GM06990 (cell line): Measurements from ENCODE around the gene C1orf122.

Source experiments
- DNase-seq: peaks from one replicate; pipeline ENCODE4 v3.0.0-alpha.2; 2011; ENCODE audit not compliant: insufficient read length; ENCODE audit errors: extremely low read depth
- H3K27me3 ChIP-seq: replicated peaks from 2 replicates; pipeline ENCODE4 v1.6.0; 2011; ENCODE audit warnings: low read length; ENCODE audit not compliant: control insufficient read depth, insufficient read depth
- H3K36me3 ChIP-seq: 2 replicates; pipeline ENCODE4 v1.5.1; 2011; ENCODE audit warnings: low read length; ENCODE audit not compliant: control insufficient read depth, insufficient read depth
- H3K4me3 ChIP-seq: replicated peaks from 2 replicates; pipeline ENCODE4 v1.5.1; 2011; ENCODE audit warnings: low read depth, mild to moderate bottlenecking, control low read depth, low read length
- CTCF ChIP-seq: IDR thresholded peaks from 2 replicates; pipeline ENCODE4 v1.5.1; 2011; ENCODE audit warnings: low read length, control low read depth, mild to moderate bottlenecking, inconsistent platforms; ENCODE audit not compliant: insufficient read depth, poor library complexity, severe bottlenecking

The C1orf122 gene

DNA sequence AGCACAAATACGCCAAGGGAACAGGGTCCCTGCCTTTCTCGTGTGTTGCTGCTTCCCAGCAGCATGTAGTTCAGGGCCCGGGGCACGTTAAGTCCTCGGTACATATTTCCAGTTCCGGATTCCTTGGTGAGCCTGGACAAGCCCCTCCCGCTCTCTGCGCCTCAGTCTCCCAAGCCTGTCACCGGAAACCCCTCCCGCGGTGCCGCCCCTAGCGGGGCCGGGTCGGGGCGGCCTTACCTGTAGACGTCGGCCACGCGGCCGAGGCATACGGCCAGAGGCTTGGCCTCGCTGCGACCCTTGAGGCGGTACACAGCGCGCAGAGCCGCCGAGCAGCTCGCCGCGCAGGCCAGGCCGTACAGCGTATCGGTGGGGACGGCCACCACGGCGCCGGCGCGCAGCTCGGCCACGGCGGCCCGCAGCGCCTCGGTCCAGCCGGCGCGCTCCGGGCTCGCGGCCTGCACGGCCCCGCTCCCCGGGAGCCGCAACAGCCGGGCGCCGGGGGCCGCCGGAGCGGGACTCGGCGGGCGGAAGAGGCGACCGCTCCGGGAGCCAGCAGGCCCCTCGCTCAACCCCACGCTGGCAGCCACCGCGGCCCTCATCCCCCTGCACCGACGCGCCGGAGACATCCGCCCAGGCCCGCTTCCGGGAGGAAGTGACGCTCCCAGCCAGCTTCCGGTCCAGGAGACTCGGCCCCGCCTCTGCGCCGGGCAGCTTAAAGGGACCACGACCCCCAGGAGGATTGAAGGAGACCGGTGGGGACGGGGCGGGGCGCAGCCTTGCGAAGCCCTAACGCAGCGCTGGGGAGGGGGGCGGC lies at the start of gene C1orf122, which contains the start of gene YRDC:
TSS of gene C1orf122 (plus strand) at position 236 of the 814 bp plus-strand sequence. CDS start 615 bp downstream, outside the sequence.
TSS of gene YRDC (minus strand) at position 654 of the 814 bp plus-strand sequence. CDS start at position 626, 28 bp downstream.
- peak within 1 kb of the TSS; percentile 91 for H3K4me3 ChIP-seq
- no peak for TF ChIP-seq CTCF
- H3K27me3 ChIP-seq = no peaks in the 10 kb centered on the region
- H3K36me3 ChIP-seq = peaks cover 19% of the 10 kb centered on the region
- DNase-seq = peak; percentile 89

- no peaks in the 10 kb centered on the region for H3K36me3 ChIP-seq
- no peaks in the 10 kb centered on the region; the same call in none of the 2 replicates for H3K27me3 ChIP-seq
- no peak overlapping the region for H3K4me3 ChIP-seq
- DNase-seq = no peak
- no peak for TF ChIP-seq CTCF
Observed at GRCh38 chr1:37759451-37759850, 48.1 kb upstream of the C1orf122 start.

DNA sequence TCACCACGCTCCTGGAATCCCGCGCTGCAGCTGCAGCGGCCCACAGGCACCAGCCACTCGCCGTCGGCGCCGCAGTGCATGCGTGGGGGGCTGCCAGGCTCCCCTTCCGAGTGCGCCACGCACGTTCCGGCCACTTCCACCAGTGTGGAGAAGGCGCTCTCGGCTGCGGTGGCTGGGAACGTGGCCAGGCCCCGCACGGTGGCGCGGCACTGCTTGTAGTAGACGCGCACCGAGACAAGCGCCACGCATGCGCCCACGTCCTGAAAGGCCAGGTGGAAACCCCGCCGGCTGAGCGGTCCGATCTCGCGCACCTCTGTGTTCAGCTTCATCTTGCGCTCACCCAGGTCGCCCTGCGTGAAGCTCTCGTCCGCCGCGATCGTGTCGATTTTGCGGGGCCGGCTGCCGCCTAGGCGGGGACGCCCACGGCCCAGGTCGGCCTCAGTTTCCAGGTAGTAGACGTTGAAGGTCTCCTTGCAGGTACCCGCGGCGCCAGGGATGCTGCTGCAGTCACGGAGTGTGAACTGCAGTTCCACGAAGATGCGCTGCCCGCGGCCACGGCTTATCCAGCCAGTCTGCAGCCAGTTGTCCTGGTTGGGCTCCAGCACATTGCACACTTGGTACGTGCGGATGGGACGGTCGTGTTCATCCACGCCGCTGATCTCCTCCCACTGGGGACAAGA lies 46.0 kb upstream of the C1orf122 start:
- Histone ChIP-seq H3K4me3 (no peak overlapping the region), H3K27me3 (peaks cover 6% of the 10 kb centered on the region), H3K36me3 (no peaks in the 10 kb centered on the region)
- DNase-seq = no peak
- TF ChIP-seq CTCF = no peak

- no peak for DNase-seq
- Histone ChIP-seq H3K4me3 (no peak overlapping the region), H3K36me3 (no peaks in the 10 kb centered on the region), H3K27me3 (peaks cover 8% of the 10 kb centered on the region)
- TF ChIP-seq CTCF = no peak
Observed at GRCh38 chr1:37762516-37762915, 45.1 kb upstream of the C1orf122 start.

DNA sequence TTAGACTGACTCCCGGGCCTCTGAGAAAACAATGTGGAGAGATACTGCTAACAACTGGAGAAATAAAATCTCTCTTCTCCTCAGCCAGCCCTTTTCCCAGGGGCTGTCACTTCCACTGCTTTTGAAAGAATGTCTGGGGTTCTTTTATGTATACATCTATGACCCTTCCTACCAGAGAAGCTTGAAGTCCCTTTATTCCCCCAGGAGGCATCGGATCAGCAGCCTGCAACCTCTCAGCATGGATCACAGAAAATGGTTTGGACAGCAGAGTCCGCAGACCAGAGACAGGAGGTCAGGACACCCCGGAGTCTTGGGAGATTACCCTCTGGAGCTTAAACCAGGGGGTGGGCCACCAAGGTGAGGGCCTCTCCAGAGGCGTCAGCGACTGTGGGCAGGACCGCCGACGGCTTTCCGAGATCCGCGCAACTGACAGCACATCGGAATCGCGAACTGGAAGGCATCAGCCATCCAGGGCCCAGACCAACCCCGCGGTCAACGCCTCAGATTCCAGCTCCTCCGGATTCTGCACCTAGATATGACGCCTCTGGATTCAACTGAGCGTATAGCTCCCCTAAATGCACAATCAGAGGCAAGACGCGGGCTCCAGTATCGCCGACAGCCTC lies 43.7 kb upstream of the C1orf122 start:
- H3K4me3 ChIP-seq = no peak overlapping the region
- H3K36me3 ChIP-seq = no peaks in the 10 kb centered on the region
- peaks cover 8% of the 10 kb centered on the region for H3K27me3 ChIP-seq

More for the DNA sequence above, 43.7 kb upstream of the C1orf122 start:
- no peak for DNase-seq
- TF ChIP-seq CTCF = no peak
